ENCODE data around the gene REV3L.

DNA sequence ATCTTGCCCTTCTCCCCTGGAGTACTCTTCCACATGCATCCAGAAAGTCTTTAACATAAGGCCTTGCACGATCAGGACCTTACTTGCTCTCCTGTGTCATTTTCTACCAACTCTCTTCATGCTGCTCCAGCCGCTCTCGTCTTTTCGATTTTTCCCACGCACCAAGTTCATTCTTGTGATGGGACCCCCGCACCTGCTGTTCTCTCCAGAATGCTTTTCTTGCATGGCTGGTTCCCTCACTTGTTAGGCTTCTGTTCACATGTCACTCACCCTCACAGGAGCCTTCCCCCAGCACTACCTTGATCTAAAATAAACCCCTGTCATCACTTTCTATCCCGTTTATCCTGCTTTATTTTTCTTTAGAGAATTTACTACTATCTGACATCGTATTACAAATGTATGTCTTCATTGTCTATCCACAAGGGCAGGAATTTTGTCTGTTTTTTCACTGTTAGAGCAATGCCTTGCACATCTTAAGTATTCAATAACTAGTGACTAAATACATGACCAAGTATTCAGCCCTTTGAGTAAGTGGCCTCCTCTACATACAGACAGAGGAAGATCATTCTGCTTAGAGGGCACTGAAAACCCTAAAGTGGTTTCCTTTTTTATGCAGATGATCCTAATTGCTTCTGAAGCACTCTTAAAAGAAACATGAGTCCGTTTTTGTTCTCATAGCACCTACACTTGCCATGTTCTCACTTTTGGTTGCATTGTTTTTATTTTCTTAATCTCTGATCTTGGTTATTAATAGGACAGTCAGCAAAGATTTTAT is 228.8 kb downstream of the REV3L start:
- TF ChIP-seq EP300 (IDR thresholded peaks at IDR 0.05; ENCODE audit: borderline replicate concordance in 1 of 2, low read depth in 1 of 2, low read length in 1 of 2): no peak
- TF ChIP-seq POLR2AphosphoS5 (IDR thresholded peaks at IDR 0.05; ENCODE audit: low read depth, low read length): no peak
- TF ChIP-seq, protein P1, sequence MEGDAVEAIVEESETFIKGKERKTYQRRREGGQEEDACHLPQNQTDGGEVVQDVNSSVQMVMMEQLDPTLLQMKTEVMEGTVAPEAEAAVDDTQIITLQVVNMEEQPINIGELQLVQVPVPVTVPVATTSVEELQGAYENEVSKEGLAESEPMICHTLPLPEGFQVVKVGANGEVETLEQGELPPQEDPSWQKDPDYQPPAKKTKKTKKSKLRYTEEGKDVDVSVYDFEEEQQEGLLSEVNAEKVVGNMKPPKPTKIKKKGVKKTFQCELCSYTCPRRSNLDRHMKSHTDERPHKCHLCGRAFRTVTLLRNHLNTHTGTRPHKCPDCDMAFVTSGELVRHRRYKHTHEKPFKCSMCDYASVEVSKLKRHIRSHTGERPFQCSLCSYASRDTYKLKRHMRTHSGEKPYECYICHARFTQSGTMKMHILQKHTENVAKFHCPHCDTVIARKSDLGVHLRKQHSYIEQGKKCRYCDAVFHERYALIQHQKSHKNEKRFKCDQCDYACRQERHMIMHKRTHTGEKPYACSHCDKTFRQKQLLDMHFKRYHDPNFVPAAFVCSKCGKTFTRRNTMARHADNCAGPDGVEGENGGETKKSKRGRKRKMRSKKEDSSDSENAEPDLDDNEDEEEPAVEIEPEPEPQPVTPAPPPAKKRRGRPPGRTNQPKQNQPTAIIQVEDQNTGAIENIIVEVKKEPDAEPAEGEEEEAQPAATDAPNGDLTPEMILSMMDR (IDR thresholded peaks at IDR 0.05): no peak
- TF ChIP-seq SMC3 (IDR thresholded peaks at IDR 0.05; ENCODE audit: low read depth, low read length): no peak
